ENCODE measurements around the gene RHOBTB3. TPM values are rescaled to one million over a fixed set of nuclear protein-coding genes. Genes with fewer than 3 reads are reported as not detected.

The RHOBTB3 gene
- total RNA-seq, 2 experiments from 2014 or later = 0.06 to 0.61 TPM

DNA sequence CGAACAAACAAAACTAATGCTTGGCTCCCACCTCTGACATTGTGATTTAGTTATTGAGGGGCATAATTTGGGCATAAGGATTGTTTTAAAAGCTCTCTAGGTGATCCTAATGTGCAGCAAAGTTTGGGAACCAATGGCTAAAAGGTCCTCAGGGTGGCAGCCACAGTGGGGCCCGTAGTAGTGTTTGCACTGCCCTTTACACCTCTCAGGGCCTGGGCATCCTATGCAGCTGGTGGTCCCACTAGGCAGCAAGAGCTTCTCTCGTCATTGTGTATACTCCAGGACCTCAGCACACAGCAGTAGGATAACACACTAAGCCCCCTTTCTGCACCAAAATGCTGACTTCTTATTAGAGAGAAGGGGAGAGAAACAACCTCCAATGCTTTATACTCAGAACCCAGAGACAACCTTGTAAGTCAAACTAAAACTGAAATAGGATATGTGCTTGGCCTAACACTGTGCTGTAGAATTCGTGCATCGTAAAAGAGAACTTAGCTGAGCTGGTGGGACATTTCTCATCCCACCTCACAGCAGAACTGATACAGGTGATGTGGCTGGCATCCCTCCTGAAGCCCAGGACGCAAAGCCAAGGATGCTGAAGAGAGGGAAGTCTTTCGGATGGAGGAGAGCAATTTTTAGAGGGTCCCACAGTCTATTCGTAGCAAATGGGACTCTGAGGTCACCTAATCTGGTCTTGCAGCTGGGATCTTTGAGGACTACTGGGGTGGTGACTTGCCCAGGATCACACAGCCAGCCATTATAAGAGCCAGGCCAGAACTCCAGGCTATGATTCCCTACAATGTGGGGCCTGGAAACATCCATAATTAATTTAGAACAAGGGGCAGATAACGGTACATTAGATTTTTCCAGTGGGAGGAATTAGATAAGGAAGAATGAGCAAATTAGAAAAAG is 90.2 kb downstream of the RHOBTB3 start:
- Mint-ChIP-seq H3K4me1 (peaks cover 70% of the 10 kb centered on the region), H3K27ac (peak overlapping the region; percentile 93), H3K4me3 (peak overlapping the region; percentile 98), H3K36me3 (peaks cover 18% of the 10 kb centered on the region), H3K9me3 (no peaks in the 10 kb centered on the region), H3K27me3 (no peaks in the 10 kb centered on the region)
- DNase-seq (no peak), ATAC-seq (ENCODE audit: low read depth) (peak; percentile 8)
- POLR2A ChIA-PET = interaction anchor here (0.6 to 9.3 kb wide), 8 partner anchors 8 to 842 kb away, joined by 3 to 97 read pairs (median 9); no protein-coding TSS in a partner anchor

- DNase-seq = peak; percentile 49
- Mint-ChIP-seq H3K27me3 (no peaks in the 10 kb centered on the region), H3K36me3 (peaks cover 16% of the 10 kb centered on the region), H3K4me3 (peak overlapping the region; percentile 98), H3K9me3 (no peaks in the 10 kb centered on the region), H3K4me1 (peaks cover 63% of the 10 kb centered on the region), H3K27ac (peak overlapping the region; percentile 93)
- POLR2A ChIA-PET = interaction anchor here (0.6 to 9.3 kb wide), 9 partner anchors 9 to 841 kb away, joined by 4 to 97 read pairs (median 8); partner anchors contain the start of gene RFESD
- peak; percentile 4 for ATAC-seq (ENCODE audit: low read depth)
These were observed 91.0 kb downstream of the RHOBTB3 start for GRCh38 chr5:95822043-95822541.

- no peaks in the 10 kb centered on the region for H3K27me3 Mint-ChIP-seq
- peak; percentile 32 for ATAC-seq (ENCODE audit: low read depth)
- no peaks in the 10 kb centered on the region for H3K9me3 Mint-ChIP-seq
- peak within 1 kb of the TSS; percentile 98 for H3K4me3 Mint-ChIP-seq
- H3K36me3 Mint-ChIP-seq = peaks cover 11% of the 10 kb centered on the region
- peak within 1 kb of the TSS; percentile 93 for H3K27ac Mint-ChIP-seq
- peaks cover 62% of the 10 kb centered on the region for H3K4me1 Mint-ChIP-seq
- POLR2A ChIA-PET = interaction anchor here (1.3 to 9.3 kb wide), 8 partner anchors 9 to 176 kb away, joined by 4 to 97 read pairs (median 9); partner anchors contain the start of gene RFESD
- peak; percentile 63 for DNase-seq
These were observed 91.5 kb downstream of the RHOBTB3 start, which contains the start of gene GLRX for GRCh38 chr5:95822542-95823181. TSS of gene GLRX (minus strand) at chr5:95822726. CDS start at chr5:95822662, 64 bp downstream.

DNA sequence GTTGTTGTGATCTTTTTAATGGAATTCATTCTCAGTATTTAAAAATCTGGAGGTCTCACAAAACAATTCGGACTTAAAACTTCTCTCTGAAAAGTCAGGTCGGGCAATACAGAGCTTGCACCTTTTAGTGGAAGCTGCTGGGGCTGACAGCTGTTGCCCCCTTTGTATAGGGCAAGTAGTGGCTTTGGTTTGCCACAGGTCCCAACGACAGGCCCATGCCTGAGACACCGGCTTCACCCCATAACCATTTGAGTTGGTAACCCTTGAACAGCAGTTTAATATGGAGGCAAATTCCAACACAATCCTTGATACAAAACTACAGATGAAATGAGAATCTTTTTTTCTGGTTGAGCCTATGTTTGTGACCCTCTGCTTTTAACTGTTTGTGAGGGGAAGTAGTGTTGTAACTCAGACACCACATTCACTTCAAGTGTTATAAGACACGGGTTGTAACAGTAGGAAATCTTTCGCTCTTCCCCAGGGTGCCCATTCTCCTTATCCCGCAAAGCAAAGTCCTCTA is 92.1 kb downstream of the RHOBTB3 start:
- ATAC-seq (ENCODE audit: low read depth) = no peak
- H3K4me3 Mint-ChIP-seq = peak overlapping the region; percentile 98
- POLR2A ChIA-PET = interaction anchor here (0.9 to 9.3 kb wide), 10 partner anchors 8 to 201 kb away, joined by 3 to 97 read pairs (median 5); partner anchors contain the start of gene RFESD
- H3K36me3 Mint-ChIP-seq = peaks cover 10% of the 10 kb centered on the region
- peak overlapping the region; percentile 93 for H3K27ac Mint-ChIP-seq
- H3K4me1 Mint-ChIP-seq = peaks cover 61% of the 10 kb centered on the region
- H3K27me3 Mint-ChIP-seq = no peaks in the 10 kb centered on the region
- no peaks in the 10 kb centered on the region for H3K9me3 Mint-ChIP-seq
- no peak for DNase-seq

DNA sequence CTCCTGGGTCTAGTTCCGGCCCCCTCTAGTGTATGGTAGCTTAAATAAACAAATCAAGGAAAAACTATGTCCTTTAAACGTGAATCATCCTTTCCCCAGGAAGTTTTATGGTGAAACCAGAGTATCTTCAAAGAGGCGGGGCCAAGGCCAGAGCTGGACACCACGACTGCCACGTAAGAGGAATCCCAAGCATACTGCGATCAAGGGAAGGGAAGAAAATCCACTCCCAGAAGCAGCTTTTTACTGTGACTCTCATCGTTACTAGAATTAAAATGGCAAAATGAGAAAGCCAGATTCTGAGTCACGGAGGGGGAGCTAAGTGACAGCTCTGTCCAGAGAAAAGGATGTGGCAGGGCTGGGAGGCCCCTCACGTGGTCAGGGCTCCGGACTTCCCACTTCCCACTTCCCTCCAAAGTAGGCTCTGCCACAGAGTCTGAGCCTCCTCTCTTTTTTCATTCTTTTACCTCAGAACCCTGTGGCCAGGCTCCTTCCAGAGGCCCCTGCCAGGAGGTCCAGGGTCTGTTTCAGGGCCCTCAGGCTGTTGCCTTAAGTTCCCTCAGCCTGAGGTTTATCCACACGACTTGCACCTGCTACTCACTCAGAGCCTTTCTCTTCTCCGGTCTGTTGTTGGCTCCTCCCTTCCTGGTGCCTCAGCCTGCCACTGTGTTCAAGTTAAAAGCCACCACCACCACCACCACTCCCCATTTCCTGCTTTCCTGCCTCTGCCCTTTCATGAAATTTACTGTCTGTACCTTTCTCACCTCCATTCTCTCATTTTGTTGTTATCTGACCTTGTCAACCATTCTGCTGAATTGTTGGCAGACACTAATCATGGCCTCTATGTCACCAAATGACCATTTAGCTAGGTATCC is 92.8 kb downstream of the RHOBTB3 start:
- POLR2A ChIA-PET = interaction anchor here (0.7 to 9.3 kb wide), 10 partner anchors 9 to 260 kb away, joined by 3 to 97 read pairs (median 5); partner anchors contain the start of gene RFESD
- H3K27ac Mint-ChIP-seq = peak overlapping the region; percentile 93
- H3K4me1 Mint-ChIP-seq = peaks cover 54% of the 10 kb centered on the region
- DNase-seq = peak; percentile 65
- H3K27me3 Mint-ChIP-seq = no peaks in the 10 kb centered on the region
- H3K4me3 Mint-ChIP-seq = peak overlapping the region; percentile 98
- H3K36me3 Mint-ChIP-seq = peaks cover 4% of the 10 kb centered on the region
- no peaks in the 10 kb centered on the region for H3K9me3 Mint-ChIP-seq
- ATAC-seq (ENCODE audit: low read depth) = peak; percentile 84

DNA sequence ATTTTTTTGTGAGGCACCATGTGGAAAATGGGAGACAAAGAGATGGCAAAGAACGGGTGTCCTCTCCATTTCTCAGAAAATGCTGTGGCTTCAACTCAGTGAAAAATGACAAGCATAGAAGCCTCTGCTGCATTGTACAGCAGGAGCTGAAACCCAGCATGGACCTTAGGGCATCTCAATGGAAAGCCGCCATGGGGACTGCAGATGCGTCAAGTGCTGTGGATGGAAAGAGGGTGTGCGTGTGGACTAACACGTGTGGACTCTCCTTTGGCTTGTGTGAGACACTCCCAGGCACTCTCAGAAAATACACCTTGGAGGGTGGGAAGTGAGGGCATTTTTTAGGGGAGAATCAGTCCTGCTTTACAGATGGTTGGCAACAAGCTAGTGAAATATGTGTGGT is 93.6 kb downstream of the RHOBTB3 start:
- H3K36me3 Mint-ChIP-seq = peaks cover 4% of the 10 kb centered on the region
- H3K27me3 Mint-ChIP-seq = no peaks in the 10 kb centered on the region
- H3K4me1 Mint-ChIP-seq = peaks cover 47% of the 10 kb centered on the region
- POLR2A ChIA-PET = interaction anchor here (2.3 to 9.3 kb wide), 4 partner anchors 11 to 178 kb away, joined by 9 to 97 read pairs (median 42); partner anchors contain the start of gene RFESD
- peak overlapping the region; percentile 98 for H3K4me3 Mint-ChIP-seq
- H3K27ac Mint-ChIP-seq = peak overlapping the region; percentile 93
- no peak for DNase-seq
- peak; percentile 0 for ATAC-seq (ENCODE audit: low read depth)
- no peaks in the 10 kb centered on the region for H3K9me3 Mint-ChIP-seq

- POLR2A ChIA-PET = interaction anchor here (2.3 to 9.3 kb wide), 3 partner anchors 11 to 178 kb away, joined by 9 to 97 read pairs (median 61); partner anchors contain the start of gene RFESD
- Mint-ChIP-seq H3K27me3 (no peaks in the 10 kb centered on the region), H3K4me3 (peak overlapping the region; percentile 16), H3K27ac (peak overlapping the region; percentile 62), H3K4me1 (peaks cover 47% of the 10 kb centered on the region), H3K36me3 (peaks cover 4% of the 10 kb centered on the region), H3K9me3 (no peaks in the 10 kb centered on the region)
- DNase-seq (no peak), ATAC-seq (ENCODE audit: low read depth) (no peak)
These were observed 94.4 kb downstream of the RHOBTB3 start for GRCh38 chr5:95825495-95825894.

DNA sequence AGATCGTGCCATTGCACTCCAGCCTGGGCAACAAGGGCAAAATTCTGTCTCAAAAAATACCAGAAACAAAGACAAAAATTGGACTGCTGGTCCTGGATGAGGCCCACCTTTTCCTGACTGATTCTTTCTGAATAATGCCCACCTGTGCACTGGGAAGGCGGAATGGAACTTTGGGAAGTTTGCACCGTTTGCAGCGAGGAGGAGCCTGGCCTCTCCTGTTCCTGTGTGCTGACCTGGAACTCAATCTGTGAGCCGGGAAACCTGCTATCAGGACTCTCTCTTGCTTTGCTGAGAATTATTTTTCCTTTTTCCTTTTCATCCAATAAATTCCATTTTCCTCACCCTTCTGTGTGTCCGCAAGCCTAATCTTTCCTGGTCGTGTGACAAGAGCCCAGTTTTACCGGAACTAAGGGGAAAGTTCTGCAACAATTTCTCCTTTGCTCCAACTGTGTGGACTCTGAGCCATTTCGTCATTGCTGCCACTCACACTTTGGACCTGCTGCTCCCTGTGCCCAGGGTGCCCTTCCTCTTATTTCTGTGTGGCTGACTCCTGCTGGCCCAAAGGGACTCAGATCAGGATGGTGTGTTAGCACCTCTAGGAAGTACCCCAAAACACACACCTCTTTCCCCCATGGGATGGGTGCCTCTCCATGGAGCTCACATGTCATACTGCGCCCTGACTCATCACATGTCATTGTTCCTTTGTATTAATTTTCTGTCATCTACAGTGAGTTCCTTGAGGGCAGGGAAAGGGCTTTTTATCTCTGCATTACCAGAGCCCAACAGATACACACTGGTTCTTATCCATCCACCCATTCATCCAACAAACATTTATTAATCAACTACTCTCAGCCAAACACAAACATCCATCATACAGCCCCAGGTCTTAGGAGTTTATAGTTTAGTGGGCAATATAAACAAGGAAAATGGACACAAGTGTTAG is 96.1 kb downstream of the RHOBTB3 start:
- DNase-seq = no peak
- Mint-ChIP-seq H3K9me3 (no peaks in the 10 kb centered on the region), H3K27me3 (no peaks in the 10 kb centered on the region), H3K27ac (no peak overlapping the region), H3K4me1 (peaks cover 41% of the 10 kb centered on the region), H3K4me3 (no peak overlapping the region), H3K36me3 (peaks cover 2% of the 10 kb centered on the region)
- POLR2A ChIA-PET = no interaction called here
- ATAC-seq (ENCODE audit: low read depth) = no peak

GRCh38 chr5:95827892-95828246 is 96.7 kb downstream of the RHOBTB3 start:
- H3K4me3 Mint-ChIP-seq = no peak overlapping the region
- ATAC-seq (ENCODE audit: low read depth) (no peak), DNase-seq (no peak)
- POLR2A ChIA-PET = no interaction called here
- no peaks in the 10 kb centered on the region for H3K27me3 Mint-ChIP-seq
- no peak overlapping the region for H3K27ac Mint-ChIP-seq
- no peaks in the 10 kb centered on the region for H3K9me3 Mint-ChIP-seq
- H3K4me1 Mint-ChIP-seq = peaks cover 44% of the 10 kb centered on the region
- peaks cover 2% of the 10 kb centered on the region for H3K36me3 Mint-ChIP-seq

- no peaks in the 10 kb centered on the region for H3K27me3 Mint-ChIP-seq
- no peaks in the 10 kb centered on the region for H3K9me3 Mint-ChIP-seq
- H3K4me1 Mint-ChIP-seq = peaks cover 35% of the 10 kb centered on the region
- no peak for ATAC-seq (ENCODE audit: low read depth)
- POLR2A ChIA-PET = no interaction called here
- H3K4me3 Mint-ChIP-seq = no peak overlapping the region
- no peak overlapping the region for H3K27ac Mint-ChIP-seq
- peaks cover 2% of the 10 kb centered on the region for H3K36me3 Mint-ChIP-seq
- no peak for DNase-seq
These were observed 99.1 kb downstream of the RHOBTB3 start for GRCh38 chr5:95830226-95830625.

DNA sequence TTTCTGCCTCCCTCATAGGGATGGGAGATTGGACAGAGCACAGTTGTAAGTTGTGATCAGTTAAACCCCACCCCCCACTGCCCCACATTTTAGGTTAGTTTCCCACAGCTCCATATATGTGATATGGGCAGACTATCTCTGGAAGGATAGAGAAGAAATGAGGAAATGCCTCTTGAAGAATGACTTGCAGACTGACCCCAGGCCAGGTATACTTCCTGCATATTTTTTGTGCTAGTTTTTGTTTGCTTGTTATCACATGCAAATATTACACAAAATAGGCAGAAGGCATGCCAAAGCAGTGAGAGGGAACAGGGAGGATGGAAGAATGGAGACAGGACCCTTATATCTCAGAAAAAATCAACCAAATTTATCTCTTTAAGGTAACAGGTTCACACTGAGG is 101.5 kb downstream of the RHOBTB3 start:
- ATAC-seq (ENCODE audit: low read depth) = no peak
- Mint-ChIP-seq H3K4me3 (no peak overlapping the region), H3K4me1 (peaks cover 39% of the 10 kb centered on the region), H3K9me3 (no peaks in the 10 kb centered on the region), H3K27me3 (no peaks in the 10 kb centered on the region), H3K36me3 (no peaks in the 10 kb centered on the region), H3K27ac (no peak overlapping the region)
- POLR2A ChIA-PET = interaction anchor here (0.6 kb wide), 1 partner anchor 22 kb away, joined by 3 read pairs; no protein-coding TSS in a partner anchor
- DNase-seq = no peak
